C4-2B (cell line): Measurements from ENCODE around the gene PRKCE.

Source experiments
- ZFX ChIP-seq: fragments of 450-650 bp; IDR thresholded peaks from 2 replicates; pipeline ENCODE4 v1.6.1; 2017
- TF ChIP-seq, protein P1 (sequence below): fragments of 450-650 bp; conservative IDR thresholded peaks from 2 replicates; pipeline ENCODE4 v1.5.1; 2017; ENCODE audit warnings: mild to moderate bottlenecking

DNA sequence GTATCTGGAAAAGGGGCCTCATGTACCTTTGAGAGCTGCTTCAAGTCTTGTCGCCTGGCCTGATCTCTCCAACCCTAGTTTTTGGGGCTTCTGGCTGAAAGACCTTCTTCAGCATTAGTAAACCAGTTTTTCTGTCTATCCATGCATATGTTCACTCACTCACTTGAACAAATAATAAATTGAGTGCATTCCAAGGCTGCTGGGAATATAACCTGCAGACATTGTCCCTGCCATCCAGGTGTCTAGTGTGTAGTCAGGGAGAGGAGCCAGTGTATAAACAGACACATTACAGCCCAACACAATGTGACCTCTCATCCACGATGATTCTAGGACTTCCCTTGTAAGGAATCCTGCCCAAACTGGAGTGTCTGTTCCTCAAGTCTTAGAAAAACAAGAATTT is 262.1 kb downstream of the PRKCE start:
- TF ChIP-seq, protein P1, sequence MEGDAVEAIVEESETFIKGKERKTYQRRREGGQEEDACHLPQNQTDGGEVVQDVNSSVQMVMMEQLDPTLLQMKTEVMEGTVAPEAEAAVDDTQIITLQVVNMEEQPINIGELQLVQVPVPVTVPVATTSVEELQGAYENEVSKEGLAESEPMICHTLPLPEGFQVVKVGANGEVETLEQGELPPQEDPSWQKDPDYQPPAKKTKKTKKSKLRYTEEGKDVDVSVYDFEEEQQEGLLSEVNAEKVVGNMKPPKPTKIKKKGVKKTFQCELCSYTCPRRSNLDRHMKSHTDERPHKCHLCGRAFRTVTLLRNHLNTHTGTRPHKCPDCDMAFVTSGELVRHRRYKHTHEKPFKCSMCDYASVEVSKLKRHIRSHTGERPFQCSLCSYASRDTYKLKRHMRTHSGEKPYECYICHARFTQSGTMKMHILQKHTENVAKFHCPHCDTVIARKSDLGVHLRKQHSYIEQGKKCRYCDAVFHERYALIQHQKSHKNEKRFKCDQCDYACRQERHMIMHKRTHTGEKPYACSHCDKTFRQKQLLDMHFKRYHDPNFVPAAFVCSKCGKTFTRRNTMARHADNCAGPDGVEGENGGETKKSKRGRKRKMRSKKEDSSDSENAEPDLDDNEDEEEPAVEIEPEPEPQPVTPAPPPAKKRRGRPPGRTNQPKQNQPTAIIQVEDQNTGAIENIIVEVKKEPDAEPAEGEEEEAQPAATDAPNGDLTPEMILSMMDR, result no peak
- TF ChIP-seq ZFX, result no peak
